Mesenchymal stem cell (in vitro differentiated cells and primary cell): ENCODE data around the gene NUMA1.

Source experiments
- DNase-seq: peaks from one replicate; pipeline ENCODE4 v3.0.0-alpha.2; 2013
- H2AFZ ChIP-seq: one replicate; pipeline ENCODE4 v1.6.1; 2013; ENCODE audit warnings: low read depth, mild to moderate bottlenecking, control low read depth, inconsistent platforms, low read length, moderate library complexity
- H2AK5ac ChIP-seq: 2 replicates; pipeline ENCODE4 v1.6.1; 2013; ENCODE audit warnings: low read length, moderate library complexity, mild to moderate bottlenecking, inconsistent platforms; ENCODE audit not compliant: severe bottlenecking
- H2BK120ac ChIP-seq: one replicate; pipeline ENCODE4 v1.6.1; 2013; ENCODE audit warnings: low read depth, mild to moderate bottlenecking, inconsistent platforms, low read length, moderate library complexity
- H2BK12ac ChIP-seq, 2 experiments: one replicate each; pipeline ENCODE4 v1.6.1; 2013; ENCODE audit warnings: inconsistent platforms in 2 of 2, low read length in 2 of 2, mild to moderate bottlenecking in 2 of 2, moderate library complexity in 2 of 2, control low read depth in 1 of 2
- H2BK15ac ChIP-seq: one replicate; pipeline ENCODE4 v1.6.1; 2013; ENCODE audit warnings: mild to moderate bottlenecking, low read depth, inconsistent platforms; ENCODE audit not compliant: poor library complexity, severe bottlenecking
- H2BK5ac ChIP-seq: 2 replicates; pipeline ENCODE4 v1.6.1; 2013; ENCODE audit warnings: low read depth, mild to moderate bottlenecking, low read length, control low read depth, inconsistent platforms; ENCODE audit not compliant: poor library complexity, severe bottlenecking
- H3K14ac ChIP-seq, 2 experiments: one replicate each; pipeline ENCODE4 v1.6.1; 2013; ENCODE audit warnings: inconsistent platforms in 2 of 2, low read length in 2 of 2, control low read depth in 1 of 2, mild to moderate bottlenecking in 1 of 2, moderate library complexity in 1 of 2
- H3K18ac ChIP-seq, 2 experiments: one replicate each; pipeline ENCODE4 v1.6.1; 2013; ENCODE audit warnings: inconsistent platforms in 2 of 2, low read length in 2 of 2, control low read depth in 1 of 2, low read depth in 1 of 2, mild to moderate bottlenecking in 1 of 2
- H3K23ac ChIP-seq, 2 experiments: one replicate each; pipeline ENCODE4 v1.6.1; 2013; ENCODE audit warnings: inconsistent platforms in 2 of 2, low read length in 2 of 2, mild to moderate bottlenecking in 2 of 2, moderate library complexity in 2 of 2, control low read depth in 1 of 2
- H3K27ac ChIP-seq: 2 replicates; pipeline ENCODE4 v1.5.1; 2013; ENCODE audit warnings: mild to moderate bottlenecking, moderate library complexity, low read length, control low read depth, inconsistent platforms; ENCODE audit not compliant: poor library complexity, severe bottlenecking
- H3K27me3 ChIP-seq, 2 experiments: 2 replicates each; pipeline versions ENCODE4 v1.6.1 to v1.7.0; 2013; ENCODE audit warnings: low read length in 2 of 2, mild to moderate bottlenecking in 2 of 2, moderate library complexity in 2 of 2, control low read depth in 1 of 2, inconsistent platforms in 1 of 2; ENCODE audit not compliant: control insufficient read depth in 1 of 2, insufficient read depth in 1 of 2
- H3K36me3 ChIP-seq, 2 experiments: 2 replicates each; pipeline versions ENCODE4 v1.6.1 to v1.7.0; 2013; ENCODE audit warnings: low read length in 2 of 2, control low read depth in 1 of 2, inconsistent platforms in 1 of 2, low read depth in 1 of 2, mild to moderate bottlenecking in 1 of 2; ENCODE audit not compliant: insufficient read depth in 2 of 2, control insufficient read depth in 1 of 2
- H3K4ac ChIP-seq, 2 experiments: one replicate each; pipeline ENCODE4 v1.6.1; 2013; ENCODE audit warnings: inconsistent platforms in 2 of 2, low read length in 2 of 2, mild to moderate bottlenecking in 2 of 2, moderate library complexity in 2 of 2, control low read depth in 1 of 2, low read depth in 1 of 2
- H3K4me1 ChIP-seq: 2 replicates; pipeline ENCODE4 v1.6.1; 2013; ENCODE audit warnings: low read depth, low read length, control low read depth; ENCODE audit not compliant: control insufficient read depth, insufficient read depth
- H3K4me2 ChIP-seq: 2 replicates; pipeline ENCODE4 v1.6.1; 2013; ENCODE audit warnings: low read length, mild to moderate bottlenecking, inconsistent platforms; ENCODE audit not compliant: poor library complexity, severe bottlenecking
- H3K4me3 ChIP-seq, 2 experiments: 2 replicates each; pipeline versions ENCODE4 v1.5.1 to v1.7.0; 2013; ENCODE audit warnings: low read length in 2 of 2, mild to moderate bottlenecking in 2 of 2, control low read depth in 1 of 2, low read depth in 1 of 2; ENCODE audit not compliant: insufficient read depth in 1 of 2
- H3K79me1 ChIP-seq: replicated peaks from 2 replicates; pipeline ENCODE4 v1.6.1; 2013; ENCODE audit warnings: mild to moderate bottlenecking, control low read depth, low read length, inconsistent platforms; ENCODE audit not compliant: poor library complexity, severe bottlenecking
- H3K9ac ChIP-seq: 2 replicates; pipeline ENCODE4 v1.7.0; 2013; ENCODE audit warnings: mild to moderate bottlenecking, low read length, moderate library complexity
- H3K9me3 ChIP-seq: 2 replicates; pipeline ENCODE4 v1.7.0; 2013; ENCODE audit warnings: mild to moderate bottlenecking, low read length; ENCODE audit not compliant: control insufficient read depth
- H4K8ac ChIP-seq: one replicate; pipeline ENCODE4 v1.6.1; 2013; ENCODE audit warnings: inconsistent platforms, mild to moderate bottlenecking, low read length, moderate library complexity
- H4K91ac ChIP-seq: one replicate; pipeline ENCODE4 v1.6.1; 2013; ENCODE audit warnings: mild to moderate bottlenecking, low read length, inconsistent platforms
- WGBS: methylation state at CpG from one replicate; pipeline ENCODE4 v1.1.7; 2013; ENCODE audit warnings: mixed read lengths; 5-methylcytosine and 5-hydroxymethylcytosine counted together

The NUMA1 gene

DNA sequence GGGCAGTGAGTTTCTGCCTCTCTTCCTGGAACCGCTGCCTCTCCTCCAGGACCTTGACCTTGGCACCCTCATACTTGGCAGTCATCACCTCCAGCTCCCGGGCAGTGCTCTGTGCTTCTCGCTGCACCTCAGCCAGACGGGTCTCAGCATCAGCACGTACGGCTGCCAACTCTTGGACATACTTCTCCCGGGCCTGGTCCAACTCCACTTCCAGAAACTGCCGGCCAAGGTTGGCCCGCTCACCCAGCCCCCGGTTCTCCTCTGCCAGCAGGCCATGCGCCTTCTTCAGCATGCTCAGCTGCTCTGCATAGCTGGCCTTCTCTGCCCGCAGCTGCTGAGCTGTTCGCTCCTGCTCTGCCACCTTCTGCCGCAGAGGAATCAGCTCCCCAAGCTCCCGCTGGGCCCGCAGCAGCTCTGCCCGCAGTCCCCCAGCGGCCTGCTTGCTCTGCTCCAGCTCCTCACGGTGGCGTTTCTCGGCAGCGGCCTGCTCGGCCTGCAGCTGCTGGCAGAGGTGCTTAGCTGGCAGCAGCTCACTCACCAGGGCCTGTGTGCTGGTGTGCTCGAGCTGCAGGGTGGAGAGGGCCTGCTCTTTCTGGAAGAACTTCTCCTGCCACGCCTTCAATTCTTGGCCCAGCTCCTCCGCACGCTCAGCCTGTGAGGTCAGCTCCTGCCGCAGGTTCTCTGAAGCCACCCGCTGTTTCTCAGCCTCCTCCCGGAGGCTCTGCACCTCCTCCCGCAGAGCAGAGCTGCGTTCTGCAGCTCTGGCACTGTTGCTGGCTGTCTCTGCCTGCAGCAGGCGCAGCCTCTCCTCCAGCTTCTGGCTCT is 67.2 kb downstream of the NUMA1 start:
- Histone ChIP-seq H4K8ac (no peak overlapping the region), H2BK120ac (no peak overlapping the region), H2BK5ac (peak overlapping the region; percentile 68), H3K27ac (peak overlapping the region; percentile 88), H3K23ac (no peak overlapping the region), H2BK15ac (no peak overlapping the region), H3K18ac (no peak overlapping the region), H2AK5ac (peak overlapping the region; percentile 40), H3K14ac (no peak overlapping the region), H3K27me3 (no peaks in the 10 kb centered on the region), H3K79me1 (peaks cover 40% of the 10 kb centered on the region), H3K36me3 (peaks cover 93 to 96% of the 10 kb centered on the region in 2 experiments), H2AFZ (no peak overlapping the region), H3K4me3 (no peak overlapping the region), H3K9me3 (no peaks in the 10 kb centered on the region), H3K4me2 (peak overlapping the region; percentile 0), H3K4ac (no peak overlapping the region), H3K9ac (peak overlapping the region; percentile 35), H3K4me1 (peaks cover 55% of the 10 kb centered on the region), H4K91ac (peak overlapping the region; percentile 27), H2BK12ac (no peak overlapping the region)
- no peak for DNase-seq
- 97% methylated on average over 33 of the region's 33 CpGs for whole genome bisulfite sequencing

DNA sequence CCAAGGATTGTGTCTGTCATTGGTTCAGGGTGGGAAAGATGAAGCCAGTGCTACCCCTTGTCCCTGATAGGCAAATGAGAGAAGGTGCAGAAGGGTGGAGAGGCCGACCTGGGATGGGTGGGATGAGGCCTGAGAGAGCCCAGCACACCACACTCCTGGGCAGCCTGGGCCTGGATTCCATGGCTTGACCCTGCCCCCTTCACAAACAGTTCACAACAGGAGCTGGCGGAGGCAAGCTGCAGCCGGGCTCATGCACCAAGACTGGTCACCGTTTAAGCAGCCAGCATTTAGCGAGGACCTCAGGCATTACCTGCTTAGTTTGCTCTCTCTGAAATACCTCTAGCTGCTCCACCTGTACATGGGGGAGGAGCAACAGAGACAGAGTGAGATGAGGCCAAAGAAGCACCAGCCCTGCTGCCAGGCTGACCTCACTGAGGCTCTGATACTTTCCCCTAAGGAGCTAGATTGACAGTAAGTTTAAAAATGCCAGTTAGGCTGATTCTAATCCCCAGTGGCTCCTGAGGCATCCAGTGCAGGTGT is 68.2 kb downstream of the NUMA1 start:
- Histone ChIP-seq H2BK5ac (no peak overlapping the region), H3K4me3 (no peak overlapping the region), H3K18ac (no peak overlapping the region), H3K4me1 (peaks cover 55% of the 10 kb centered on the region), H3K36me3 (peaks cover 93 to 96% of the 10 kb centered on the region in 2 experiments), H3K14ac (no peak overlapping the region), H2BK120ac (no peak overlapping the region), H2BK15ac (no peak overlapping the region), H3K27ac (peak overlapping the region; percentile 88), H3K9ac (peak overlapping the region; percentile 35), H3K23ac (no peak overlapping the region), H3K27me3 (no peaks in the 10 kb centered on the region), H3K4me2 (no peak overlapping the region), H2BK12ac (no peak overlapping the region), H2AK5ac (peak overlapping the region; percentile 40), H3K4ac (no peak overlapping the region), H3K79me1 (peaks cover 42% of the 10 kb centered on the region), H3K9me3 (no peaks in the 10 kb centered on the region), H4K8ac (no peak overlapping the region), H2AFZ (no peak overlapping the region), H4K91ac (no peak overlapping the region)
- no peak for DNase-seq
- WGBS, result 97% methylated on average over 5 of the region's 5 CpGs

DNA sequence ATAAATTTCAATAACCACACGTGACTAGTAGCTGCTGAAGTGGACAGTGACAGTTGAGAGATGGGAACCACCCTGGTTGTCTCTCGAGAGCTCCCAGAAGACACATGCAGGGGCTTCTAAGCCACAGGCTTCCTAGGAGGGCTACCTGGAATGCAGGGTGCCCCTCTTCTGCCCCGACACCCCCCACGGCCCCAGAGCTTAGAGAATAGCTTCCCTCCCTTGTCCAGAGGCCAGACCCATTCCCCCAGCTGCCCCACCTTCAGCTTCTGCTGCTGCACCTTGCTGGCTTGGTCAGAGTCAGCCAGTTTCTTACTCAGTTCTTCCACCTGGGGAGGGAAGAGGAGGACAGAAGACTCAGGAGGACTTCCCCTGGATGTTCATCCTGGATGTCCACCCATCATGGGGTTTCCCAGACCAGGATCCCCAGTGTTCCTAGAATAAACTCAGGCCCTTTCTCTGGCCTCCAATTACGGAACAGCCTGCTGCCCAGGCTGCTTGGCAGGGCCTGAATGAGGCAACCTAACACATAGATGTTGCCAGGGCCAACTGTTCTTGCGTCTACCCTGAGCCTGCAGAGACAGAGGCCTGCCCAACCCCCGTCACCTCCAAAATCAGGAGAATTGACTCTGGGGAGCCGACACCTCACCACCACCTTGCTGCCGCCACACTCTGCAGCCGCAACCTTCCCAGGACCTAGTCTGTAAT is 69.7 kb downstream of the NUMA1 start:
- Histone ChIP-seq H3K9me3 (no peaks in the 10 kb centered on the region), H4K91ac (no peak overlapping the region), H3K27ac (no peak overlapping the region), H3K79me1 (peaks cover 46% of the 10 kb centered on the region), H2BK12ac (no peak overlapping the region), H3K18ac (no peak overlapping the region), H4K8ac (no peak overlapping the region), H3K36me3 (peaks cover 95 to 96% of the 10 kb centered on the region in 2 experiments), H3K4me2 (no peak overlapping the region), H2BK15ac (no peak overlapping the region), H3K4ac (no peak overlapping the region), H3K14ac (no peak overlapping the region), H2AFZ (no peak overlapping the region), H2AK5ac (no peak overlapping the region), H3K23ac (no peak overlapping the region), H2BK120ac (no peak overlapping the region), H3K4me1 (peaks cover 49% of the 10 kb centered on the region), H3K4me3 (no peak overlapping the region), H3K9ac (no peak overlapping the region), H2BK5ac (no peak overlapping the region), H3K27me3 (no peaks in the 10 kb centered on the region)
- WGBS, result 94% methylated on average over 10 of the region's 10 CpGs
- DNase-seq, result no peak

DNA sequence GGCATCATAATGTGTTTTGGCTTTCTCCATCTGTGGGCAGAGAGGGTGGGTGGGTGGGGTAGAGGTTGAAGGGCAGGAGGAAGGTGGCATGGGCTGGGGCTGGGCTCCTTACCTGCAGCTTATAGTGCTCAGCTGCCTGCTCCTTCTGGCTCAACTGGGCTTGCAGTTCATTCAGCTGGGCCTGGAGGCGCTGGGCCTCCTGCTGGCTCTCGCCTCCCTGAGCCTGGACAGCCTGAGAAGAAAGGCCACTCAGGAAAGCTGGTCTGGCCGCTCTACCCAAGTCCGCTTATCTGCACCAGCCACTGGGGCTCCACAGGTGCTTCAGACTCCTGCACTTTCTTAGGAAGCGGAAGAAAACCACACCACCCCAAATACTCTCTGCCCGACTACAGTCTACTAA is 71.2 kb downstream of the NUMA1 start:
- Histone ChIP-seq H3K9ac (no peak overlapping the region), H3K4ac (no peak overlapping the region), H3K4me2 (no peak overlapping the region), H3K27ac (no peak overlapping the region), H2BK15ac (no peak overlapping the region), H3K9me3 (no peaks in the 10 kb centered on the region), H4K91ac (no peak overlapping the region), H3K79me1 (peaks cover 36% of the 10 kb centered on the region), H3K14ac (no peak overlapping the region), H2AFZ (no peak overlapping the region), H2BK5ac (no peak overlapping the region), H2BK120ac (no peak overlapping the region), H3K4me1 (peaks cover 39% of the 10 kb centered on the region), H3K18ac (no peak overlapping the region), H3K23ac (no peak overlapping the region), H3K36me3 (peaks cover 95 to 96% of the 10 kb centered on the region in 2 experiments), H2AK5ac (no peak overlapping the region), H2BK12ac (no peak overlapping the region), H4K8ac (no peak overlapping the region), H3K4me3 (no peak overlapping the region), H3K27me3 (no peaks in the 10 kb centered on the region)
- DNase-seq, result no peak
- 97% methylated on average over 6 of the region's 6 CpGs for WGBS
